HG03442 (cell line): ENCODE data around the gene PCBP4.
"Not testable (repeated sequence)": the region's sequence is repeated elsewhere in the genome, so short reads cannot be mapped to it uniquely, and the experiment has no call there.

Experiments used
- ATAC-seq: cut with Tn5 transposase; IDR thresholded peaks from one replicate; pipeline ENCODE4 v1.9.1; 2021; ENCODE audit warnings: mild to moderate bottlenecking, moderate library complexity; ENCODE audit not compliant: unreplicated experiment

Gene PCBP4

DNA sequence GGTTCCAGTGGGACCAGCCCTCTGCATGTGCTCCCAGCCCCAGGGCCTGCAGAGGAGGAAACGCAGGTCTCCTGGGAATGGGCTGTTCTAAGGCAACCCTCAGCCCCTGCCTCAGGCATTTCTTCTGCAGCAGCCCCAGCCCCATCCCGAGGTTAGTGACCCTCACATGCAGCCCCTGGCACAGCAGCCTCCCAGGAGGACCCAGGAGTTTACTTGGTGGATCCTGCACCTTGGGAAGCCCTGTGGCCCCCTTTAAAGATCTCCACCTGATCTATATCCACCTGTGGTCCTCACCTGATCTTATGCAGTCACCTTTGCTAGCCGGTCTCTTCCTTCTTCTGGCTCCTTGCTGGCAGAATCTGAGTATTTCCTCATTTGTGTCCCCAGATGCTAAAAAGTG lies 38.3 kb downstream of the PCBP4 start:
- ATAC-seq: not testable (repeated sequence)

DNA sequence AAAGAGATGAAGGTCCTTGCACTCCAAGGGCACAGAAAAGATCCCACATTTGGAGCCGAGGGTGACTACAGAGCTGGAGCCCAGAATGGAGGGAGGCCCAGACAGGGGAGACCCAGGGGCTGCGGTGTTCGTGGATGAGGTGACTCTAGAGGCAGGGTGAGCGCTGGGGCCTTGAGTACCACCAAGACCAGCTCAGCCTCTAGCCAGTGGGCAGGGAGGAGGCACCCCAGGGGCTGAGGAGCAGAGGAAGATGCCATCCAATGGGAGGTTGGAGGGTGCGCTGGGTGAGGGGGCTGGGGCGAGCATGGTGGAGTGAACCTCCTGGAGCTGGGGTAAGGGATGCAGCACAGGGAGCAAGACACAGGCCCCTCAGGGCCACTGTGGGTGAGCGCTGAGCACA lies 38.8 kb downstream of the PCBP4 start:
- no peak for ATAC-seq

DNA sequence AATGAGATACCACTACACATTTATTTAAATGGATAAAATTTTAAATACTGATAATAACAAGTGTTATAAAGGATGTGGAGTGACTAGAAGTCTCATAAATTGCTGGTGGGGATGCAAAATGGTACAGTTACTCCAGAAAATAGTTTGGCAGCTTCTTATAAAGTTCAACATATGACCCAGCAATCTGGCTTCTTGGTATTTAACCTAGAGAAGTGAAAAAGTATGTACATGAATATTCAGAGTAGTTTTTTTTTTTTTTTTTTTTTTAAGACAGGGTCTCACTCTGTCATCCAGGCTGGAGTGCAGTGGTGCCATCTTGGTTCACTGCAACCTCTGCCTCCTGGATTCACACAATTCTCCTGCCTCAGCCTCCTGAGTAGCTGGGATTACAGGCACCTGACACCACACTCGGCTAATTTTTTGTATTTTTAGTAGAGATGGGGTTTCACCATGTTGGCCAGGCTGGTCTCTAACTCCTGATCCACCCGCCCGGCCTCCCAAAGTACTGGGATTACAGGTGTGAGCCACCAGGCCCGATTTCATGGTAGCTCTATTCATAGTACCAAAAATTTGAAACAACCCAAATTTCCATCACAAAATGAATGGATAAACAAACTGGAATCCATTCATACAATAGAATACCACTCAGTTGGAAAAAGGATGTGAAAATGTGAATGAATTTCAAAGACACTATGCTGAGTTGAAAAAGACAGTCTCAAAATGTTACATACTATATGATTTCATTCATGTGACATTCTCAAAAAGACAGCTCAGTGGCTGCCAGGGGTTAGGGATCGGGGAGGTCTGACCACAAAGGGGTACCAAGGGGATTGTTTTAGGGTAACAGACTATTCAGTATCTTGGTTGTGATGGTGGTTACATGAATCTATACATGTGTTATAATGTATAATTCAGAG lies 39.9 kb downstream of the PCBP4 start:
- no peak for ATAC-seq

DNA sequence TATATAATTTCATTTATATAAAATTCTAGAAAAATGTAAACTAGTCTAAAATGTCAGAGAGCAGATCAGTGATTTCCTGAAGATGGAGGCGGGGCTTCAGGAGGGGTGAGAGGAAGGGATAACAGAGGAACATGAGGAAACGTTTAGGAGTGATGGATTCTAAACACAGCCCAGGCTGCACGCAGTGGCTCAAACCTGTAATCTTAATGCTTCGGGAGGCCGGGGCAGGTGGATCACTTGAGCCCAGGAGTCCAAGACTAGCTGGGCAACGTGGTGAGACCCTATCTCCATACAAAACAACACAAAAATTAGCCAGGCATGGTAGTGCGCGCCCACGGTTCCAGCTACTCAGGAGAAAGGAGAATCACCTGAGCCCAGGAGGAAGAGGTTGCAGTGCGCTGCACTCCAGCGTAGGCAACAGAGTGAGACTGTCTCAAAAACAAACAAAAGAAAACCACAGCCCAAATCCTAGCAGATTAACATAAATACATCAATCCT lies 46.1 kb downstream of the PCBP4 start:
- no peak for ATAC-seq

DNA sequence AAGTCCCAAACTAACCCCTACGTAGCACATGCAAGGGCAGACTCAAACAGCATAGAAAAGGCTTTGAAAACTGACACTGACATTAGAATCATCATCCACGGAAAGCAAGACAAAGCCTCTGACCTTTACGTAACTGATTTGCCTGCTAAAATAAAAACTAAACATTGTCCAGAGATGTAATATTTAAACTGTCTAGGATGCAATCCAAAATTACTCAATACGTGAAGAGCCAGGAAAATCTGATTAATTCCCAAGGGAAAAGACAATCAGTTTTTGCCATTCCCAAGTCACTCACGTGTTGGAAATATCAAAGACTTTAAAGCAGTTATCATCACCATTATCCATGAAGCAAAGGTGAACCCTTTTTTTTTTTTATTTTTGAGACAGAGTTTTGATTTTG lies 50.8 kb downstream of the PCBP4 start:
- ATAC-seq: no peak

DNA sequence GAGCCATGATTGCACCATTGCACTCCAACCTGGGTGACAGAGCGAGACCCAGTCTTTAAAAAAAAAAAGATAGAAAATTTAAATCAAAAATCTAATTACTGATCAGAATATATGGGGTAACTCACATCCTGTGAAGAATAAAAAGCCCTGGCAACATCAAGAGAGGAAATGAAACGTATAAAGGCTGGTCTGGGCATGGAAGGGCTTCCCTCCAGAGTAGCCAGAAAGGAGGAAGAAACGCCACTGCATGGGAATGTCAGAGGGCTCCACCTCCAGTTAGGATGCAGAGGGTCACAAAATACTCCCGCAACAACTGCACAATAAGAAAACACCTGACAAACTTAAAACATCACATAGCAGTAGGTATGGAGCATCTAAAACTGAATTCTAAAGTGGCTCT lies 59.2 kb downstream of the PCBP4 start:
- ATAC-seq: no peak
